Coronary artery (tissue), 2 donors: ENCODE measurements around the gene GPC4.

Source experiments
- DNase-seq: peaks from one replicate; pipeline ENCODE4 v3.0.0-alpha.2; 2017; ENCODE audit warnings: low spot score
- H3K27ac ChIP-seq, 2 donors: fragments of 200-600 bp; sonication (generic); one replicate each; pipeline ENCODE4 v1.5.1; 2016 to 2019
- H3K4me3 ChIP-seq: fragments of 200-600 bp; sonication (generic); 2 replicates; pipeline ENCODE4 v1.5.1; 2016; ENCODE audit warnings: mild to moderate bottlenecking, moderate library complexity
- TF ChIP-seq, protein P1 (sequence below): fragments of 200-600 bp; sonication (generic); IDR thresholded peaks from one replicate; pipeline ENCODE4 v1.5.1; 2019; ENCODE audit warnings: antibody characterized with exemption

Gene GPC4

DNA sequence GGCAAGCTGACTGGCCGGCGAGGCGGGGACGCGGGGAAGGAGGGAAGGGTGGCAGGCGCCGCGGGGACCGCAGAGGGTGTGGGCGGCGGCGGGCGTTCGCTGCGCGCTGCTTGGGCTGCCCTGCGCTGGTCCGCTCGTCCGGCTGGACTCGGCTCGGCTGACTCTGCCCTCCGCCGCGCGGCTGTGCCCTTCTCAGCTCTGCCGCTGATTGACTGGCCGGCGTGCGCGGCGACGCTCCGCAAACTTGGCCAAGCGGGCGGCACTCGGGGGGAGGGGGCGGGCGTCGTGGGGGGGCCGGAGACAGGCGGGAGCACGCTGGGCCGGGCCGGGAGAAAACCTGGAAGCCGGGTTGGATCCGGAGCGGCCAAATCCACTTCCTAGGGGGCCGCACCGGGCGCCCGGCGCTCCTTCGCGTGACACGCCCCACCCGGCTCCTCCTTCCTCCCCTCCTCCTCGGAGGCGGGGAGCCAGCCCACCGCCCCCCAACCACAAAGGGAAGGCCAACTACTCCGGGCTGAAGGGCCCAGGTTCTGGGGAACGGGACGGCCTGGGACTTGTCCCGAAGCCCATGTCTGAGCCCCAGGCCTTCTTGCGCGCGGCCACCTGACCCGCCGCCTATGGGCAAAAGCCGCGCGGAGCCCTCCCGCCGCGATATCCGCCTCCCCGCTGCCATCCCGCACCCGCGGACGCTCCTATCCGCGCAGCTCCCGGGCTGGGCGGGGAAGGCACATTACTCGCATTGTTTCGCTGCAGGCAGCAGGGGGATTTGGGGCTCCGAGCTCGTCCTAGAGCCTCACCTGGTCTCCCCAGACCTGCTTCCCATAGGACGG is at the start of gene GPC4:
Gene GPC4, minus strand, starts transcription at position 214 of the 830 bp plus-strand sequence. CDS start 524 bp downstream, outside the sequence.
- peak; percentile 77 for DNase-seq
- Histone ChIP-seq H3K4me3 (peak within 1 kb of the TSS; percentile 83), H3K27ac (peak within 1 kb of the TSS; percentile 49 to 85)
- TF ChIP-seq, protein P1, sequence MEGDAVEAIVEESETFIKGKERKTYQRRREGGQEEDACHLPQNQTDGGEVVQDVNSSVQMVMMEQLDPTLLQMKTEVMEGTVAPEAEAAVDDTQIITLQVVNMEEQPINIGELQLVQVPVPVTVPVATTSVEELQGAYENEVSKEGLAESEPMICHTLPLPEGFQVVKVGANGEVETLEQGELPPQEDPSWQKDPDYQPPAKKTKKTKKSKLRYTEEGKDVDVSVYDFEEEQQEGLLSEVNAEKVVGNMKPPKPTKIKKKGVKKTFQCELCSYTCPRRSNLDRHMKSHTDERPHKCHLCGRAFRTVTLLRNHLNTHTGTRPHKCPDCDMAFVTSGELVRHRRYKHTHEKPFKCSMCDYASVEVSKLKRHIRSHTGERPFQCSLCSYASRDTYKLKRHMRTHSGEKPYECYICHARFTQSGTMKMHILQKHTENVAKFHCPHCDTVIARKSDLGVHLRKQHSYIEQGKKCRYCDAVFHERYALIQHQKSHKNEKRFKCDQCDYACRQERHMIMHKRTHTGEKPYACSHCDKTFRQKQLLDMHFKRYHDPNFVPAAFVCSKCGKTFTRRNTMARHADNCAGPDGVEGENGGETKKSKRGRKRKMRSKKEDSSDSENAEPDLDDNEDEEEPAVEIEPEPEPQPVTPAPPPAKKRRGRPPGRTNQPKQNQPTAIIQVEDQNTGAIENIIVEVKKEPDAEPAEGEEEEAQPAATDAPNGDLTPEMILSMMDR = no peak

GRCh38 chrX:133461231-133461630 is 45.9 kb upstream of the GPC4 start:
- Histone ChIP-seq H3K4me3 (no peak overlapping the region), H3K27ac (no peak overlapping the region)
- DNase-seq = no peak
- TF ChIP-seq, protein P1 = no peak

DNA sequence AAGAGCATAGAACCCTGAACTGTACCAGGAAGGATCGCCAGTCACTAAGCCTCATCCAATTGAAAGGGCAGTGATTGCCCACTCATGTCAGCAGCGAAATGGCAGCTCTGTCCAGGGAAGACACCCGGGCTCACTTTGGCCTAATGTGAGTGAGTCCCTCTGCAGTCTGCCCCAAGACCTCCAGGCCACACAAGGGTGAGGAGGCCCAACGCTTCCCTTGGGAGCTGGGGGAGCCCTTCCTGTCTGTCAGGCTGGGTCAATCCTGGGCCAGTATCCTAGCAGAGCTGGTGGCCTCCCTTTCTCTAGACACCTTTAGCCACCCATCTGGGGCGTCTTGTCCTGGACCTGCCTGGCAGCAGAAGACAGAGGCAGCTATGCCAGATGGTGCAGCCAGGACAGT is 39.6 kb upstream of the GPC4 start:
- TF ChIP-seq, protein P1 = no peak
- no peak overlapping the region for H3K27ac ChIP-seq
- H3K4me3 ChIP-seq = no peak overlapping the region
- no peak for DNase-seq

GRCh38 chrX:133454491-133454914 is 39.2 kb upstream of the GPC4 start:
- TF ChIP-seq, protein P1 = no peak
- no peak overlapping the region for H3K4me3 ChIP-seq
- H3K27ac ChIP-seq = no peak overlapping the region
- no peak for DNase-seq

DNA sequence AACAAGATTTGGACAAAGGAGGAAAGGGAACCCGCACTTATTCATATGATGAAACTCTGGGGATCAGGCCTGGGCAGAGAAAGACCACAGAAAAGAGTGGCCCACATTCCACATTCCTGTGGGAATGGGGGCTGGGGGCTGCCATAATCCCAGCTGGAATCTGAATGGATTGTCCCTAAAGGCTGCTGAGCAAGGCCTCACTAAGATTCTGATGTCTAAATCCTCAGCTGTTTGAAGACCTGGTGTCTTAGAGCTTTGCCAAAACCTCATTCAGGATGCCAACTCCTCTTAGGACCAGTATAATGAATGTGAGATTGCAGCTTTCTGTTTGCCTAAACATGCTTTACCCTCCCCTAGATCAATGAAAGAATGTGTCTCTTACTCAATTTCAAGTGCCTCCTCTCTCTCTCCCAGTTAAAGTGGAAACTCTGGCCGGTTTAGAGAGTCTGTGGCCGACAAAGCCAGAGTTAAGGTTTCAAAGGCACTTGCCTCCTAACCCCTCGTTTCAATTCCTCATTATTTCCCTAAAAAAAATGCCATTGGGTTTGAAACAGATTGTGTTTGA is 33.3 kb upstream of the GPC4 start:
- no peak overlapping the region for H3K4me3 ChIP-seq
- no peak for DNase-seq
- no peak overlapping the region for H3K27ac ChIP-seq
- TF ChIP-seq, protein P1 = no peak

DNA sequence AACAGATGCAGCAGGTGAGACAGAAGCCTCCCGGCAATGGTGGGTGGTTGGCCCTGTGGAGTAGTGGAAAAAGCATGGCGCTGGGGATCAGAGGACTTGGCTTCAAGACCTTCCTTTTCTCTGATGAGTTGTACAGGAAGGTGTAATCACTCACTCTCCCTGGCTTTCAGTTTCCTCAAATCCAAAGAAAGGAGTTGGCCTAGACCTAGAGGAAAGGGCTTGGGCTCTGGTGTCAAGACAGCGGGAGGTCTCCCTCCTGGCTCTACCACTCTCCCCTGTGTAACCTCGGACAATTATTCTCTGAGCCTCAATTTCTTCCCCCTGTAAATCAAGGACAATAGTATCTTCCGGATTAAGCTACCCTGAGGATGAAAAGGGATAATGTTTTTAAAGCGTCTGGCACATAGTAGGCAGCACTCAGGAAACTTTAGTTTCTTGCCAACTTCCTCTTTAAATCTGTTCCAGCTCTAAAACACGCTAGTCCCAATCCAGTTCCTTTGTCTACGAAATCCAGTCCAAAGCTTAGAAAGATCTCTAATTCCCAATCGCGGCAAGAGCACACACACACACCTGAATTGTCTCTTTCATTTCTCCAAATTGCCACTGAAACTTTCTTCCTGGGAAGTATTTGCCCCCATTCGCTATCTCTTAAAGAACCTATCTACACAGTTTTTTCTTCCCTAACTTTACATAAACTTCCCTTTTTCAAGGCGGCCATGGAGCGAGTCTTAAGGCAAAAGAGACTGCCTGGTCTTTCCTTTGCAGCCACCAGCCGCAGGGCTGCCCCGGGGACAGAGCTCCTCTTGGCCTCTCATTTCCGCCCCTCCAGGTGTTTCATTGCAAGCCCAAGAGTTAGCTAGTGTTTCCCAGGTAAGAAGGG is 29.9 kb upstream of the GPC4 start:
- no peak for DNase-seq
- TF ChIP-seq, protein P1 = no peak
- Histone ChIP-seq H3K27ac (no peak overlapping the region), H3K4me3 (peak overlapping the region; percentile 34)
